Measurements from ENCODE around the gene PHF21A.
"Not testable (repeated sequence)": the region's sequence is repeated elsewhere in the genome, so short reads cannot be mapped to it uniquely, and the experiment has no call there.

PHF21A gene

DNA sequence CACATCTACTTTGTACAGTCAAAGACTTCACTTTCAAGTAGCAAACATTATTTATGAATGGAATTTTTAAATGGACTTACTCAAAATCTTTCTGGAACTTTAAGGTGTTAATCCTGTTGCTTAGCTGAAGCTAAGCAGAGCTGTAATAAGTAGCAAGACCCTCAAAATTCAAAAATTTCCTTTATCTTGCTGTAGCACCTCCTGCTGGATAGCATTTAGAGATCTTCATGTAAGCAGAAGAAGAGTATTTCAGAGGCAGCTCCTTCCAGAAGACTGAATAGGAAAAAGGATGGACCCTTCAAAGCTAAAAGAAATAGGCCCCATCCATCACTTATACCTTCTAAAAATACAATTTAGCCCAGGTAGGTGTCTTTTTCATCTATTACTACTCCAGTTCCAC, 3.4 kb downstream of the PHF21A start:
- no peak overlapping the region for H3K4me3 ChIP-seq (ENCODE audit: low read depth, low read length)
- TF ChIP-seq, protein P1, sequence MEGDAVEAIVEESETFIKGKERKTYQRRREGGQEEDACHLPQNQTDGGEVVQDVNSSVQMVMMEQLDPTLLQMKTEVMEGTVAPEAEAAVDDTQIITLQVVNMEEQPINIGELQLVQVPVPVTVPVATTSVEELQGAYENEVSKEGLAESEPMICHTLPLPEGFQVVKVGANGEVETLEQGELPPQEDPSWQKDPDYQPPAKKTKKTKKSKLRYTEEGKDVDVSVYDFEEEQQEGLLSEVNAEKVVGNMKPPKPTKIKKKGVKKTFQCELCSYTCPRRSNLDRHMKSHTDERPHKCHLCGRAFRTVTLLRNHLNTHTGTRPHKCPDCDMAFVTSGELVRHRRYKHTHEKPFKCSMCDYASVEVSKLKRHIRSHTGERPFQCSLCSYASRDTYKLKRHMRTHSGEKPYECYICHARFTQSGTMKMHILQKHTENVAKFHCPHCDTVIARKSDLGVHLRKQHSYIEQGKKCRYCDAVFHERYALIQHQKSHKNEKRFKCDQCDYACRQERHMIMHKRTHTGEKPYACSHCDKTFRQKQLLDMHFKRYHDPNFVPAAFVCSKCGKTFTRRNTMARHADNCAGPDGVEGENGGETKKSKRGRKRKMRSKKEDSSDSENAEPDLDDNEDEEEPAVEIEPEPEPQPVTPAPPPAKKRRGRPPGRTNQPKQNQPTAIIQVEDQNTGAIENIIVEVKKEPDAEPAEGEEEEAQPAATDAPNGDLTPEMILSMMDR (IDR thresholded peaks at IDR 0.05; ENCODE audit: low read depth, low read length), result peak; percentile 26
- no peak for DNase-seq (ENCODE audit: low read depth, low spot score)
- in situ Hi-C loops (cut with HindIII; ENCODE audit: low sequenced_read_pairs), result no loop called here

DNA sequence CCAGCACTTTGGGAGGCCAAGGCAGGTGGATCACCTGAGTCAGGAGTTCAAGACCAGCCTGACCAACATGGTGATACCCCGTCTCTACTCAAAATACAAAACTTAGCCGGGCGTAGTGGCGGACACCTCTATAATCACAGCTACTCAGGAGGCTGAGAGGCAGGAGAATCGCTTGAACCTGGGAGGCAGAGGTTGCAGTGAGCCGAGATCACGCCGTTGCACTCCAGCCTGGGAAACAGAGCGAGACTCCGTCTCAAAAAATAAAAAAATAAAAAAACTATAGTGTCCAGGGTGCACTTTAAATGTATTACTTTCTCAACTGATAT, 4.6 kb downstream of the PHF21A start:
- in situ Hi-C loops (cut with HindIII; ENCODE audit: low sequenced_read_pairs); H3K4me3 ChIP-seq (ENCODE audit: low read depth, low read length); DNase-seq (ENCODE audit: low read depth, low spot score): not testable (repeated sequence)

- no peak for DNase-seq (ENCODE audit: low read depth, low spot score)
- TF ChIP-seq, protein P1 (IDR thresholded peaks at IDR 0.05; ENCODE audit: low read depth, low read length), result no peak
- in situ Hi-C loops (cut with HindIII; ENCODE audit: low sequenced_read_pairs), result no loop called here
- H3K4me3 ChIP-seq (ENCODE audit: low read depth, low read length), result no peak overlapping the region
Observed at GRCh38 chr11:46116007-46116711, 5.1 kb downstream of the PHF21A start.

DNA sequence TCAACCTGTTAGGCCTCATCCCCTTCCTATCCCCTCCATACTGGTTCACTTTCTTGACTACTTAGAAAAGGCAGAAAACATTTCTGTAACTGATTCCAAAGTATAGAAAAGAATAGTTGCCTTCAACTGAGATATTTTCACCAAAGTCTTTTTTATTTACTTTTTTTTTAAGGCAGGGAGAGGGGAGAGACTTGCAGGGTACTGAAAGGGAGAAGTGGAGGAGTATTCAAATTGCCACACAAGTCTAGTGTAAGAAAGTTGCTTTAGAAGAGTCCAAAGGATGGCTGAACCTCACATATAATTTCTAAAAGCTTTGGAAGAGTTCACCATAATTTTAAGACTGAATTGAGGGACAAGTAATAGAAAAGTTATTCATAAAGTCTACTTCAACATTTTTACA, 6.3 kb downstream of the PHF21A start:
- in situ Hi-C loops (cut with HindIII; ENCODE audit: low sequenced_read_pairs), result no loop called here
- no peak for DNase-seq (ENCODE audit: low read depth, low spot score)
- H3K4me3 ChIP-seq (ENCODE audit: low read depth, low read length), result no peak overlapping the region
- TF ChIP-seq, protein P1 (IDR thresholded peaks at IDR 0.05; ENCODE audit: low read depth, low read length), result no peak

DNA sequence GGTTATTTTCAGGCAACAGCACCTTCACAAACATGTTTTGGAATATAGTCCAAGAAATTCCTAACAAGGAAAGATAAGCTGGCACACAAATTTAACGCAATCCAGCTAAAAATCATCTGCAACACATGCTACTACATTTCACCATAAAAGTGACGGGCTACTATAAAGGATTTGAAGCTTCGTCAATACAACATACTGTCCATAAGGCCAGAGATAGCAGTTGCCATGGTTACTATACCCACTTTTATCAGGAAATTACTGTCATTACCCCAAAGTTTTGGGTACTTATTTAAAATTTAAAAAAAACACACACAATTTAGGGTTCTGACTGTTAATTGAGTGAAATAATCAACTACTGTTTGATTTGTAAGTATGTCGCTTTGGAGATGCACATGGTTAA, 6.9 kb downstream of the PHF21A start:
- TF ChIP-seq, protein P1 (IDR thresholded peaks at IDR 0.05; ENCODE audit: low read depth, low read length), result no peak
- in situ Hi-C loops (cut with HindIII; ENCODE audit: low sequenced_read_pairs), result no loop called here
- DNase-seq (ENCODE audit: low read depth, low spot score), result no peak
- H3K4me3 ChIP-seq (ENCODE audit: low read depth, low read length), result no peak overlapping the region

- no peak overlapping the region for H3K4me3 ChIP-seq (ENCODE audit: low read depth, low read length)
- TF ChIP-seq, protein P1 (IDR thresholded peaks at IDR 0.05; ENCODE audit: low read depth, low read length), result no peak
- peak; percentile 59 for DNase-seq (ENCODE audit: low read depth, low spot score)
- in situ Hi-C loops (cut with HindIII; ENCODE audit: low sequenced_read_pairs), result no loop called here
Observed at GRCh38 chr11:46112961-46113607, 8.2 kb downstream of the PHF21A start.

- H3K4me3 ChIP-seq (ENCODE audit: low read depth, low read length), result no peak overlapping the region
- DNase-seq (ENCODE audit: low read depth, low spot score), result no peak
- in situ Hi-C loops (cut with HindIII; ENCODE audit: low sequenced_read_pairs), result no loop called here
- TF ChIP-seq, protein P1 (IDR thresholded peaks at IDR 0.05; ENCODE audit: low read depth, low read length), result no peak
Observed at GRCh38 chr11:46108751-46109150, 12.5 kb downstream of the PHF21A start.
